NCI-H1694 (cell line): ENCODE results near the gene RRAGD.

Source experiments
- DNase-seq: peaks from one replicate; lab custom pipeline; 2025; lab: John Stamatoyannopoulos, UW

RRAGD gene

GRCh38 chr6:89375427-89376267 lies 36.4 kb downstream of the RRAGD start:
- peak; percentile 97 for DNase-seq

GRCh38 chr6:89372506-89372901 lies 39.6 kb downstream of the RRAGD start:
- DNase-seq, result no peak

- DNase-seq, result peak; percentile 27
Measured at GRCh38 chr6:89371849-89372505, 40.1 kb downstream of the RRAGD start.

- DNase-seq, result no peak
Measured at GRCh38 chr6:89368999-89369398, 43.1 kb downstream of the RRAGD start.

GRCh38 chr6:89368107-89368506 lies 44.0 kb downstream of the RRAGD start:
- peak; percentile 52 for DNase-seq

GRCh38 chr6:89364586-89364985 lies 47.5 kb downstream of the RRAGD start:
- no peak for DNase-seq

GRCh38 chr6:89361171-89361570 lies 50.9 kb downstream of the RRAGD start:
- DNase-seq, result no peak

- no peak for DNase-seq
Measured at GRCh38 chr6:89360415-89360999, 51.6 kb downstream of the RRAGD start.

GRCh38 chr6:89359561-89359960 lies 52.5 kb downstream of the RRAGD start:
- no peak for DNase-seq

- DNase-seq, result no peak
Measured at GRCh38 chr6:89357390-89357789, 54.7 kb downstream of the RRAGD start.

GRCh38 chr6:89356642-89357170 lies 55.4 kb downstream of the RRAGD start:
- no peak for DNase-seq

GRCh38 chr6:89355511-89356194 lies 56.4 kb downstream of the RRAGD start:
- DNase-seq, result no peak

GRCh38 chr6:89353702-89354392 lies 58.2 kb downstream of the RRAGD start:
- no peak for DNase-seq

- DNase-seq, result no peak
Measured at GRCh38 chr6:89353118-89353556, 58.9 kb downstream of the RRAGD start.

GRCh38 chr6:89352278-89353117 lies 59.6 kb downstream of the RRAGD start, which contains the start of gene UBE2J1:
UBE2J1 (minus strand) TSS chr6:89352722; CDS start chr6:89352569, 153 bp downstream.
- DNase-seq, result no peak

- DNase-seq, result no peak
Measured at GRCh38 chr6:89351671-89352277, 60.3 kb downstream of the RRAGD start.

- no peak for DNase-seq
Measured at GRCh38 chr6:89350281-89350966, 61.6 kb downstream of the RRAGD start.

- DNase-seq, result no peak
Measured at GRCh38 chr6:89348372-89348771, 63.7 kb downstream of the RRAGD start.

- no peak for DNase-seq
Measured at GRCh38 chr6:89347825-89348224, 64.2 kb downstream of the RRAGD start.
